ENCODE measurements around the gene UBE2I. TPM values are rescaled to one million over a fixed set of nuclear protein-coding genes. Genes with fewer than 3 reads are reported as not detected.
"Not testable (repeated sequence)": the region's sequence is repeated elsewhere in the genome, so short reads cannot be mapped to it uniquely, and the experiment has no call there.

Gene UBE2I
- total RNA-seq, 3 donors from 2014 or later, result 52.5 to 67.8 (median 62.2) TPM

- TF ChIP-seq POLR2AphosphoS5 (IDR thresholded peaks at IDR 0.05) (no peak), CTCF (IDR thresholded peaks at IDR 0.05) (no peak), POLR2A (IDR thresholded peaks at IDR 0.05) (no peak)
- intact Hi-C loops (cut with DNase I; ENCODE audit: low total_unique reads), result no loop called here
- H3K9me3 ChIP-seq, result peaks cover 0 to 3% of the 10 kb centered on the region in 2 donors
- no peaks in the 10 kb centered on the region for H3K4me1 ChIP-seq
- no peak overlapping the region for H3K27ac ChIP-seq
- DNase-seq (ENCODE audit: low spot score in 2 of 2), result no peak
- H3K27me3 ChIP-seq, result peaks cover 0 to 17% of the 10 kb centered on the region in 2 donors
- no peaks in the 10 kb centered on the region for H3K36me3 ChIP-seq
- H3K4me3 ChIP-seq, result no peak overlapping the region
Measured at GRCh38 chr16:1271380-1271723, 38.1 kb upstream of the UBE2I start.

- H3K36me3 ChIP-seq; intact Hi-C loops (cut with DNase I; ENCODE audit: low total_unique reads); H3K9me3 ChIP-seq; H3K27ac ChIP-seq; H3K4me3 ChIP-seq; H3K4me1 ChIP-seq: not testable (repeated sequence)
- DNase-seq (ENCODE audit: low spot score in 2 of 2), result peak; percentile 26 to 76
- peaks cover 0 to 16% of the 10 kb centered on the region in 2 donors for H3K27me3 ChIP-seq
Measured at GRCh38 chr16:1271724-1272413, 37.6 kb upstream of the UBE2I start.

DNA sequence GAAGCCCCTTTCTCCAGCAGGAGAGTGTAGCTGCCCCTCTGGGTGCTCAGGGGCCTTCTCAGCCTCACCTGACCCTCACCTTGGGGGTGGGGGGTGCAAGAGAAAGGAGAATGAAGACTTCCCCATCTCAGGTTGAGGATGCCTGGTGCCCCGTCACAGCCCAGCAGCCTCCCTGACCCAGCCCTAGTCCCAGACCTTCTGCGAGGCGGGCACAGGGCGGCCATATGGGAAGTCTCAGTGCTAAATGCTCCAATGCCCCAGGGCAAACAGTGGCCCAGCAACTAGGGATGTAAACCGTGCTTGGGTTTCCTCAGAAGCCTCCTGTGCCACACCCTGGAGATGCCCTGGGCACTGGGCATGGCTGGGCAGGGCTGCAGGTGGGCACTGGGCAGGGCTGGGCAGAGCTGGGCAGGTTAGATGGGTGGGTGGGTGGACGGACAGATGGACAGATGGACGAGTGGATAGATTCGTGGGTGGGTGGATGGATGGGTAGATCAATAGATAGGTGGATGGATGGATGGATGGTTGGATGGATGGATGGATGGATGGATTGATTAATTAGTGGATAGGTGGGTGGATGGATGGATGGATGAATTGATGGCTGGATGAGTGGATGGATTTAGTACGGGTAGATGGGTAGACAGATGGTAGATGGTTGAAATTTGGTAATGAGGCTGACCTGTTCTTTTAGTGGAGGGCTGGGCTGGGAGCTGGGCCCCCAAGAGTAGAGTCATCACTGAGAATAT, 36.8 kb upstream of the UBE2I start:
- no peak for DNase-seq (ENCODE audit: low spot score in 2 of 2)
- TF ChIP-seq CTCF (IDR thresholded peaks at IDR 0.05) (no peak), POLR2AphosphoS5 (IDR thresholded peaks at IDR 0.05) (no peak), POLR2A (IDR thresholded peaks at IDR 0.05) (no peak)
- H3K4me1 ChIP-seq, result no peaks in the 10 kb centered on the region
- H3K27ac ChIP-seq, result no peak overlapping the region
- no peak overlapping the region for H3K4me3 ChIP-seq
- peaks cover 0 to 24% of the 10 kb centered on the region in 2 donors for H3K27me3 ChIP-seq
- intact Hi-C loops (cut with DNase I; ENCODE audit: low total_unique reads), result no loop called here
- no peaks in the 10 kb centered on the region for H3K9me3 ChIP-seq
- no peaks in the 10 kb centered on the region for H3K36me3 ChIP-seq

DNA sequence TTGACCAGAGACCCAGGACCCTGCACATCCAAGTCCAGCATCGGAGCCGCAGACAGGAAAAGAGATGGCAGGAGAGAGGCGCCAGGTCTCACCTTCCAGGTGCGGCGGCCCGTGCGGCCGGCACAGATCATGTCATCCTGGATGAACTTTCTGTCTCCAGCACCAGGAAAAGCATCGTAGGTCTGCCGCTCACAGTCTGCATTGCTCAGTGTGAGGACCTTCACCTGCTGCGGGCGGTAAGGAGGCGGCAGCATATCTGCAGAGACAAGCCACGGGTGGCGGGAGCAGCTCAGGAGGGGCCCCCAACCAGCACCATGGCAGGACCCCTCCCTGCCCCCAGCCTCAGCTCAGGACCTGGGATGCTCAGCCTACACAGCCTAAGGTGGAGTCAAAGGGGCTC, 35.6 kb upstream of the UBE2I start:
- Histone ChIP-seq H3K9me3 (no peaks in the 10 kb centered on the region), H3K4me1 (no peaks in the 10 kb centered on the region), H3K27ac (no peak overlapping the region), H3K36me3 (no peaks in the 10 kb centered on the region), H3K27me3 (peaks cover 0 to 34% of the 10 kb centered on the region in 2 donors), H3K4me3 (no peak overlapping the region)
- no peak for DNase-seq (ENCODE audit: low spot score in 2 of 2)
- intact Hi-C loops (cut with DNase I; ENCODE audit: low total_unique reads), result no loop called here
- TF ChIP-seq POLR2AphosphoS5 (IDR thresholded peaks at IDR 0.05), result no peak
- TF ChIP-seq POLR2A (IDR thresholded peaks at IDR 0.05), result no peak
- no peak for TF ChIP-seq CTCF (IDR thresholded peaks at IDR 0.05)

- Histone ChIP-seq H3K27ac (no peak overlapping the region), H3K4me3 (no peak overlapping the region), H3K9me3 (no peaks in the 10 kb centered on the region), H3K27me3 (peaks cover 0 to 44% of the 10 kb centered on the region in 2 donors), H3K36me3 (no peaks in the 10 kb centered on the region), H3K4me1 (no peaks in the 10 kb centered on the region)
- DNase-seq (ENCODE audit: low spot score in 2 of 2), result no peak
- TF ChIP-seq POLR2AphosphoS5 (IDR thresholded peaks at IDR 0.05) (no peak), POLR2A (IDR thresholded peaks at IDR 0.05) (no peak), CTCF (IDR thresholded peaks at IDR 0.05) (no peak)
- intact Hi-C loops (cut with DNase I; ENCODE audit: low total_unique reads), result no loop called here
Measured at GRCh38 chr16:1274767-1275166, 34.7 kb upstream of the UBE2I start.
